HK-2 (cell line): Measurements from ENCODE around the gene HIKESHI.

Source experiments
- DNase-seq: peaks from one replicate; pipeline ENCODE4 v3.0.0-alpha.2; 2018; ENCODE audit not compliant: unreplicated experiment

HIKESHI gene

DNA sequence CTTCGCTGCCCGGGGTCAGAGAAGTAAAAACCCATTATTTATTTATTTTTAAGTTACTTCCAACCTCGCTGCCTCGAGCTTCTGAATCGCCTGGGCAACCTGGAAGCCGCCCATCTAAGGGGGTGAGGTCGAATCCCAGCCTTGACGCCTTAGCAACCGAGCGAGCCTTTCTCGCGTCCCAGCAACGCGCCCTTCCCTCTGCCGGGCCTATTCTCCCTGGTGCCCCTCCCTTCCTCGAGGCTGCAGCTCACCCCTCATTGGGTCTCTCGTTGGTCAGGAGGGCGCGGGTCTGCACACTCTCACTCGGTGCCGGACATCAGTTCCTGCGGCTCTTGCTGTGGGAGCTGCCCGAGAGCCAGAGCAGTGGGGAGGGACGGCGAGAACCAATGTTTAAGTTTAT lies 72.5 kb downstream of the HIKESHI start, which contains the start of gene CCDC81:
TSS of gene CCDC81 (plus strand) at position 302 of the 400 bp plus-strand sequence. CDS start 277 bp downstream, outside the sequence.
- DNase-seq = no peak

DNA sequence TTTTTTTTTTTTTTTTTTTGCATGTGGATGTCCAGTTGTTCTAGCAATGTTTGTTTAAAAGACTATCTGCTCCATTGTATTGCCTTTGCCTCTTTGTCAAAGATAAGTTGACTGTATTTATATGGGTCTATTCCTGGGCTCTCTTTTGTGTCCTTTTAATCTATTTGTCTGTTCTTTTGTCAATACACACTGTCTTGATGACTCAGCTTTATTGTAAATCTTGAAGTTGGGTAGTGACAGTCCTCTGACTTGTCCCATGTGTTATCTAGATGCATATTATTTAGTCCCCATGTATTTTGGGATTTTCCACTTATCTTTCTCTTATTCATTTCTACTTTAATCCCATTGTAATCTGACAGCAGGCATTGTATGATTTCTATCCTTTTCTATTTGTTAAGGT lies 75.9 kb downstream of the HIKESHI start:
- no peak for DNase-seq

- no peak for DNase-seq
Observed at GRCh38 chr11:86380295-86381059, 78.4 kb downstream of the HIKESHI start.

DNA sequence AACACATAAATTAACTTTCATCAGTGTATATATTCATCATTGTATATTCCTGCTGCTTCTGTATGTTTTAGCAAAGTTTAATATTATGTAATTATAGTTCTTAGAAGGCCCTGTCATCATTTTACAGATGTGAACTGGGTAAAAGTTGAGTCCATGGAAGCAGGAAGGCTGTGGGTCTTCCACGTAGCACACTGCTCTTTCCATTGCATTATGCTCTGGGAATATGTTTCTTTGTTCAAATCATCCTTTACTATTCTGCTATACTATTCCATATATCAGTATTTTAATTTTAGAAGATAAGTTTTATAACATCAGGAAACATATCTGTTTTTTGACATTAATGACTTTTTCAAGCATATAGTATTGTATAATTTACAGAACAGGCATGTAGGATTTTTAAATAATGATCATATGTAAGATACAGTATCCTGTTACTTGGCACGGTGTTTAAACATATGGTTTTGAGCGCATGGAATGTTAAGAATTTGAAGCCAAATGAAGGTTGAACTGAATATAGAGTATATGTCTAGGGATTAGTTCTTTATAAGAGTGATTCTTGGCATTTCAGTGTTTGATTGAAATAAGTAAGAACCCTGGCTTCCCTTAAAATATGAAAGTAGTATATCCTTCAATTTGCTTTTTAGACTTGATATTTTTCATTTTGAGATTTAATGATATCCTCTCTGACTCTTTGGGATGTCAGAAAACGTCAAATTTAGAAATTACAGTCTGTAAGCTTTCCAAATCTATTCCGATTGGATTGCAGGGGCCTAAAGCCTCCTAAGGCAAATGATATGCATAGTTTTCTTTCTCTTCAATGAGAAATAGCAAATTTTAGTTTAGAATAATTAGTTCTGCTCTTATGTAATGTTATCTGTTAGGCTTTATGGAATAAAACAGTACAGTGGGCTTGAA lies 81.3 kb downstream of the HIKESHI start:
- no peak for DNase-seq

DNA sequence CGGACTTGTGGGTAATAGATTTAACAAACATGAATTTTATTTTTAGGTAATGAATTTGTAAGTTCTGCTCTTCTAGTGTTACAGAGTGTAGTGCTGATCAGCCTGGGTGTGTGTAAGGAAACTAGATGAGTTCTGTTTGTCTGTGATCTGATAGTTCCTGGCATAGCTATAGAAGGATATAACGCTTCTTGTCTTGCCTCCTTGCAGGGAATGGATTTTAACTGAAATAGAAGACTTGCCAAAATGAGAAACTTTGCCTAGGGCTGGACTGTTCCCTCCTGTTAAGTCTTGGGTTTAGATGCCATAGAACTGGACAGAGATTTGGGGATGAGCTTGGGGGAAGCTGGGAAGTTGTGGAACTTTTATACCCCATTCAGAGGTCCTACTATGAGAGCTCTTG lies 84.2 kb downstream of the HIKESHI start:
- DNase-seq = no peak

GRCh38 chr11:86386746-86387145 lies 84.7 kb downstream of the HIKESHI start:
- DNase-seq = no peak

DNA sequence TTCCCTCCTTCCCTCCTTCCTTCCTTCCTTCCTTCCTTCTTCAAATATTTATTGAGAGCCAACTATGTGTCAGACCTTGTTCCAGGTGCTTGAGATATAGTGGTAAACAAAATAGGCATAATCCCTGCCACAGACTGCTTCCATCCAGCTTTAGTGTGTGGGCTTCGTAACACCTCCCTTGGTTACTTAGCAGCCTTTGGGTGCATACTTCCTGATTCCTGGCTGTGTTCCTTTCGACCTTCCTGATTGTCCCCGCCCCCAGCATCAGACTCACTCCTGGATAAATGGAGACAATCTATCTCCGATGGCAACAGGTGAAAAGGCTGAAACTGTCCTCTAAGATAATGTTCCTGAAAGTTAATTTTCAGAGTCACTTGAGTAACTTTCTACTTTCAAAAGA lies 86.2 kb downstream of the HIKESHI start:
- no peak for DNase-seq

DNA sequence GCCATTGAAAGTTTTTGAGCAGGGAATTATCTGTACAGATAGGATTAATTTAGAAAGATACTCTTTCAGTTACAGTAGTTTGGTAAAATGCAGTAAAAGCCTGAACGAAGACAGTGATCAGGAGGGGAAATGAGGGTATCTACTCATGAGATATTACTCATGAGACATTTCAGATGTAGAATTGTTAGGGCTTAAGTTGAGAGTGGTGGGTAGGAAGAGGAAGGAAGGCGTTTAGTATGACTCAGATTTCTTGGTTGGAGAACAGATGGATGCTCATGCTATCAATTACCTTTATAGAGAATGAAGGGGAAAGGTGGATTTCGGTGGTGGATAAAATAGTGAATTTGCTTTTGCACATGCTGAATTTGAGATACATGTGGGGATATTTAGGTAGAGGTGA lies 88.4 kb downstream of the HIKESHI start:
- DNase-seq = no peak

DNA sequence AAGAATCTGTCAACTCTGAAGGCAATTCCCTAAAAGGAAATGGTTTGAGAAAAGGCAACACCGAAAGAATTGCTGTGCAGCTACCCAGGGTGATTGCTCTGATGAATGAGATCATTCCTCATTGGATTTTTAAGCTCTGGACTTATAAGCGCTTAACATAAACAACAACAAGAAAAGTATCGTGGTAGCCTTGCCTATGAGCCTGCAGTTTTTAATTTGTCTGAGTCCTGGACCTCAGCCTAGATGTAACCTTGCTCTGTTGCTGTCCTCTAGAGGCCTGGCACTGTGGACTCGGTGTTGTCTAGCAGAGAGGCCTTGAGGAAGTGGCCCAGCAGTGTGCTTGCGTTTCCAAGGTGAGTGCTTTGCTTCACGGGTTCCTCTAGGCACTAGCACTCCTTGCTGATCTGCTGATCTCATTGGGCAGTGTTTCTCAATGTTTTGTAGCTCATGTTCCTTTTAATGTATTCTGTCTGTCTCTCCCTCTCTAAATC lies 93.1 kb downstream of the HIKESHI start:
- no peak for DNase-seq
